HepG2 (cell line): ENCODE data around the gene PIP4K2C. TPM values are rescaled to one million over a fixed set of nuclear protein-coding genes. Genes with fewer than 3 reads are reported as not detected.

Experiments
- AHR ChIP-seq: IDR thresholded peaks from 2 replicates; pipeline ENCODE4 v1.6.1; 2018; ENCODE audit warnings: missing genetic modification reagents, missing compliant biosample characterization
- ELF3 ChIP-seq: IDR thresholded peaks from 2 replicates; pipeline ENCODE4 v1.6.1; 2016; ENCODE audit warnings: missing genetic modification reagents, missing compliant biosample characterization
- FOSL2 ChIP-seq: sonication (generic); formaldehyde crosslinking; IDR thresholded peaks from 2 replicates; pipeline ENCODE4 v1.4.0; 2020; ENCODE audit warnings: missing genetic modification reagents
- GZF1 ChIP-seq: sonication (generic); formaldehyde crosslinking; IDR thresholded peaks from 2 replicates; pipeline ENCODE4 v1.5.1; 2020; ENCODE audit warnings: mild to moderate bottlenecking, missing genetic modification reagents
- HNRNPL ChIP-seq: fragments of 200-400 bp; formaldehyde crosslinking; IDR thresholded peaks from 2 replicates; pipeline ENCODE4 v1.6.1; 2017; ENCODE audit warnings: mild to moderate bottlenecking, low read depth, low read length
- ISL2 ChIP-seq: sonication (generic); formaldehyde crosslinking; IDR thresholded peaks from 2 replicates; pipeline ENCODE4 v1.5.0; 2020; ENCODE audit warnings: missing genetic modification reagents
- KDM5B ChIP-seq: sonication (generic); formaldehyde crosslinking; IDR thresholded peaks from 2 replicates; pipeline ENCODE4 v1.4.0; 2020; ENCODE audit warnings: missing genetic modification reagents, mild to moderate bottlenecking, borderline replicate concordance
- SMAD9 ChIP-seq: sonication (generic); formaldehyde crosslinking; IDR thresholded peaks from 2 replicates; pipeline ENCODE4 v1.5.1; 2020; ENCODE audit warnings: mild to moderate bottlenecking, missing genetic modification reagents
- SOX6 ChIP-seq, 2 experiments: fragments of 450-650 bp in 1 of 2; sonication (generic) in 1 of 2; formaldehyde crosslinking in 1 of 2; IDR thresholded peaks; 2 replicates each; pipeline versions ENCODE4 v1.4.0 to v1.6.1; 2017 to 2020; ENCODE audit warnings: antibody characterized with exemption in 1 of 2, mild to moderate bottlenecking in 1 of 2, missing genetic modification reagents in 1 of 2
- SP4 ChIP-seq: sonication (generic); formaldehyde crosslinking; IDR thresholded peaks from 2 replicates; pipeline ENCODE4 v1.8.1; 2023; ENCODE audit warnings: mild to moderate bottlenecking, missing genetic modification reagents
- TAF1 ChIP-seq: sonication (generic); formaldehyde crosslinking; IDR thresholded peaks from 2 replicates; pipeline ENCODE4 v1.4.0; 2020; ENCODE audit warnings: missing genetic modification reagents
- TCF7 ChIP-seq: sonication (generic); IDR thresholded peaks from 2 replicates; pipeline ENCODE4 v1.6.1; 2016; ENCODE audit warnings: antibody characterized with exemption, low read depth
- ZBTB3 ChIP-seq: sonication (generic); formaldehyde crosslinking; IDR thresholded peaks from 2 replicates; pipeline ENCODE4 v1.4.0; 2020; ENCODE audit warnings: low read depth, mild to moderate bottlenecking, moderate library complexity, missing genetic modification reagents, borderline replicate concordance
- ZNF101 ChIP-seq: sonication (generic); formaldehyde crosslinking; IDR thresholded peaks from 2 replicates; pipeline ENCODE4 v1.4.0; 2020; ENCODE audit warnings: mild to moderate bottlenecking, low read depth, missing genetic modification reagents, borderline replicate concordance
- ZNF235 ChIP-seq: sonication (generic); formaldehyde crosslinking; IDR thresholded peaks from 2 replicates; pipeline ENCODE4 v1.8.1; 2023; ENCODE audit warnings: mild to moderate bottlenecking, missing genetic modification reagents, borderline replicate concordance
- ZNF3 ChIP-seq: IDR thresholded peaks from 2 replicates; pipeline ENCODE4 v1.7.0; 2017; ENCODE audit warnings: inconsistent platforms
- ZNF343 ChIP-seq: sonication (generic); formaldehyde crosslinking; IDR thresholded peaks from 2 replicates; pipeline ENCODE4 v1.4.0; 2020; ENCODE audit warnings: mild to moderate bottlenecking, missing genetic modification reagents
- ZNF563 ChIP-seq: sonication (generic); formaldehyde crosslinking; IDR thresholded peaks from 2 replicates; pipeline ENCODE4 v1.8.0; 2022; ENCODE audit warnings: mild to moderate bottlenecking, moderate library complexity, missing genetic modification reagents
- ZNF574 ChIP-seq: sonication (generic); formaldehyde crosslinking; IDR thresholded peaks from 2 replicates; pipeline ENCODE4 v1.4.0; 2020; ENCODE audit warnings: missing genetic modification reagents
- ZNF598 ChIP-seq: sonication (generic); formaldehyde crosslinking; IDR thresholded peaks from 2 replicates; pipeline ENCODE4 v1.5.1; 2020; ENCODE audit warnings: mild to moderate bottlenecking, missing genetic modification reagents, borderline replicate concordance
- ZNF607 ChIP-seq: sonication (generic); formaldehyde crosslinking; IDR thresholded peaks from 2 replicates; pipeline ENCODE4 v1.5.1; 2020; ENCODE audit warnings: missing genetic modification reagents, mild to moderate bottlenecking, borderline replicate concordance
- ZNF614 ChIP-seq: IDR thresholded peaks from 2 replicates; pipeline ENCODE4 v1.6.1; 2018; ENCODE audit warnings: missing biosample characterization, missing genetic modification reagents, inconsistent platforms, borderline replicate concordance
- ZNF781 ChIP-seq: sonication (generic); formaldehyde crosslinking; IDR thresholded peaks from 2 replicates; pipeline ENCODE4 v1.5.1; 2020; ENCODE audit warnings: borderline replicate concordance, mild to moderate bottlenecking, missing genetic modification reagents; ENCODE audit errors: not compliant biosample characterization
- polyA plus RNA-seq, 8 experiments: library from polyadenylated mRNA; depleted of rRNA in 3 of 8; stranded (reverse) in 7 of 8; unstranded in 1 of 8; fragments of >200 nt; fragmentation: Illumina TruSeq in 4 of 8; extraction: Trizol in 4 of 8; gene quantifications; 2 replicates each; pipeline versions ENCODE4 v1.2.1 to v1.2.3, GENCODE V29; 2011 to 2016; ENCODE audit warnings: low read depth in 4 of 8, missing spikeins in 1 of 8, mixed read lengths in 1 of 8; ENCODE audit not compliant: insufficient read depth in 1 of 8
- total RNA-seq, 5 experiments: library from RNA; depleted of rRNA; stranded (reverse); fragments of >200 nt; fragmentation: Illumina TruSeq; extraction: Trizol; gene quantifications; 2 replicates each; pipeline ENCODE4 v1.2.3, GENCODE V29; 2016; ENCODE audit warnings: low read depth in 1 of 5
- TF ChIP-seq, protein P1 (sequence below): sonication (generic); formaldehyde crosslinking; IDR thresholded peaks from 2 replicates; pipeline ENCODE4 v1.5.0; 2020; ENCODE audit warnings: mild to moderate bottlenecking, low read depth, missing genetic modification reagents, borderline replicate concordance
- TF ChIP-seq, protein P2 (sequence below), 2 experiments: sonication (generic) in 1 of 2; formaldehyde crosslinking in 1 of 2; IDR thresholded peaks; 2 replicates each; pipeline versions ENCODE4 v1.4.0 to v1.6.1; 2018 to 2020; ENCODE audit warnings: missing genetic modification reagents in 2 of 2, borderline replicate concordance in 1 of 2, low read depth in 1 of 2, mild to moderate bottlenecking in 1 of 2, missing biosample characterization in 1 of 2

The PIP4K2C gene
- total and polyA plus RNA-seq, 2 of the 13 experiments (the other 11 are each of a cell fraction or from before 2014, with no cell fraction given), result 23.3 to 26.4 TPM

DNA sequence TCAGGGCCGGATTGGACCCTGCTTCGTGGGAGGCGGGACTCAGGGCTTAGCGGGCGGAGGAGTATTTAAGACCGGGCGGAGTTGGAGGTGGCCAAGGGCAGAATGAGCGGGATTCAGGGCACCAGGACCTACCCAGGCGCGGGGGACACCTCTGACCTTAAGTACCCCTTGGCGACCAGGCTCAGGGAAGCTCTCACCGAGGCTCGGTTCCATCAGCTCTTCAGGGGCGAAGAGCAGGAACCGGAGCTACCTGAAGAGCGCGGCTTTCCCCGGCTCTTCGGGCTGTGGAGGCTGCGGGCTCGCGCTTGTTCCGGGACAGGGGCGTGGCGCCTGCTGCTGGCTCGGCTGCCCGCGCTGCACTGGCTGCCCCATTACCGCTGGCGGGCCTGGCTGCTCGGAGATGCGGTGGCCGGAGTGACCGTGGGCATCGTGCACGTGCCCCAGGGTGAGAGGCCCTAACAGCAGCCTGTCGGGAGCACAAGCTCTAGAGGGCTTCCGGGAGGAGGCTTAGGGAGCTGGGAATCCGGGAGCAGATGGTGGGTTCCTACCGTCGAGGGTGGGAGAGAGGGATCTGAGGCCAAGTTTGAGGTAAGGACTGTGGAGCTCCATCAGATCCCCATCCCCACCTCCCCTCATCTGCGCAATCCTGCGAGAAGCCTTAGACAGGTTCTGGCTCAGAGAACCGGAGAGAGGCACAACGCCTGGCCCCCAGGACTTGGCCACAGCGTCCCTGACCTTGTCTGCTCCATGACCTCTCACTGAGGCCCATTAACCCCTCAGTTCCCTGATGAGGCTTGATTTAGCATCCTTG, 28.6 kb downstream of the PIP4K2C start (continued):
- no peak for TF ChIP-seq ZNF614
- TF ChIP-seq SP4, result no peak
- TF ChIP-seq AHR (CRISPR knock-in tag), result no peak
- no peak for TF ChIP-seq HNRNPL
- no peak for TF ChIP-seq SOX6 (IDR thresholded peaks at IDR 0.05)
- TF ChIP-seq SOX6 (CRISPR knock-in tag; IDR thresholded peaks at IDR 0.05), result no peak
- no peak for TF ChIP-seq ZNF607 (CRISPR knock-in tag)
- TF ChIP-seq SMAD9 (CRISPR knock-in tag), result no peak
- 0 out of 2 replicates have a peak, but pooled peaks have one; percentile 29 for TF ChIP-seq ELF3 (CRISPR knock-in tag)
- no peak for TF ChIP-seq ZNF101
- no peak for TF ChIP-seq ZNF235
- TF ChIP-seq, protein P1, sequence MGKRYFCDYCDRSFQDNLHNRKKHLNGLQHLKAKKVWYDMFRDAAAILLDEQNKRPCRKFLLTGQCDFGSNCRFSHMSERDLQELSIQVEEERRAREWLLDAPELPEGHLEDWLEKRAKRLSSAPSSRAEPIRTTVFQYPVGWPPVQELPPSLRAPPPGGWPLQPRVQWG (CRISPR knock-in tag), result no peak
- TF ChIP-seq ZNF563 (CRISPR knock-in tag), result 0 out of 2 replicates have a peak, but pooled peaks have one; percentile 50
- TF ChIP-seq, protein P2, sequence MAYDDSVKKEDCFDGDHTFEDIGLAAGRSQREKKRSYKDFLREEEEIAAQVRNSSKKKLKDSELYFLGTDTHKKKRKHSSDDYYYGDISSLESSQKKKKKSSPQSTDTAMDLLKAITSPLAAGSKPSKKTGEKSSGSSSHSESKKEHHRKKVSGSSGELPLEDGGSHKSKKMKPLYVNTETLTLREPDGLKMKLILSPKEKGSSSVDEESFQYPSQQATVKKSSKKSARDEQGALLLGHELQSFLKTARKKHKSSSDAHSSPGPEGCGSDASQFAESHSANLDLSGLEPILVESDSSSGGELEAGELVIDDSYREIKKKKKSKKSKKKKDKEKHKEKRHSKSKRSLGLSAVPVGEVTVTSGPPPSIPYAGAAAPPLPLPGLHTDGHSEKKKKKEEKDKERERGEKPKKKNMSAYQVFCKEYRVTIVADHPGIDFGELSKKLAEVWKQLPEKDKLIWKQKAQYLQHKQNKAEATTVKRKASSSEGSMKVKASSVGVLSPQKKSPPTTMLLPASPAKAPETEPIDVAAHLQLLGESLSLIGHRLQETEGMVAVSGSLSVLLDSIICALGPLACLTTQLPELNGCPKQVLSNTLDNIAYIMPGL (CRISPR knock-in tag; IDR thresholded peaks at IDR 0.05; ENCODE audit: borderline replicate concordance in 1 of 2, low read depth in 1 of 2), result peak; percentile 25 to 39; a peak in 2 of 4 replicates
- TF ChIP-seq ZNF3, result no peak
- no peak for TF ChIP-seq ZNF343 (CRISPR knock-in tag)
- TF ChIP-seq ISL2 (CRISPR knock-in tag), result no peak
- TF ChIP-seq ZNF781 (CRISPR knock-in tag), result no peak
- TF ChIP-seq ZNF598 (CRISPR knock-in tag), result 0 out of 2 replicates have a peak, but pooled peaks have one; percentile 55
- TF ChIP-seq ZNF574, result 0 out of 2 replicates have a peak, but pooled peaks have one; percentile 37
- 0 out of 2 replicates have a peak, but pooled peaks have one; percentile 22 for TF ChIP-seq TAF1 (CRISPR knock-in tag)
- no peak for TF ChIP-seq TCF7
- TF ChIP-seq FOSL2 (CRISPR knock-in tag), result peak; percentile 20; the same call in 1 of the 2 replicates
- TF ChIP-seq GZF1, result no peak
- no peak for TF ChIP-seq ZBTB3 (CRISPR knock-in tag)
- no peak; the same call in 1 of the 2 replicates for TF ChIP-seq KDM5B
